Measurements from ENCODE around the gene POLR2C.

DNA sequence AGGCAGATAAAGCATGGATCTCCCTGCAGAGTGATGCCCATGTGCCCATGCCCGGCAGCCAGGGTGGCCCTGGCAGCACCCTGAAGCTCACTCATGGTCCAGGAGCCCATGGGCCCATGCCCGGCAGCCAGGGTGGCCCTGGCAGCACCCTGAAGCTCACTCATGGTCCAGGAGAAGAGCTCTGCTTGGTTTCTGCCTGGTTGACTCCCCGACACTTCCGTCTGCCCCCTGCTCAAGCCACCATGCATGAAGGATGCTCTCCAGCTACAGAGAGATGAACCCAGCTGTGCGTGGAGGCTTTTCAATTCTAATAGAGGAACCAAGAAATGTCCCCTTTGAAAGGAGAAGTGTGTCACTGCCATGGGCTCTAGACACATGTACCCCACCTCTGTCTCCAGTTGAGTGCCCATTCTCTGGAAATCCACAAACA, 49.2 kb upstream of the POLR2C start:
- TF ChIP-seq, protein P1, sequence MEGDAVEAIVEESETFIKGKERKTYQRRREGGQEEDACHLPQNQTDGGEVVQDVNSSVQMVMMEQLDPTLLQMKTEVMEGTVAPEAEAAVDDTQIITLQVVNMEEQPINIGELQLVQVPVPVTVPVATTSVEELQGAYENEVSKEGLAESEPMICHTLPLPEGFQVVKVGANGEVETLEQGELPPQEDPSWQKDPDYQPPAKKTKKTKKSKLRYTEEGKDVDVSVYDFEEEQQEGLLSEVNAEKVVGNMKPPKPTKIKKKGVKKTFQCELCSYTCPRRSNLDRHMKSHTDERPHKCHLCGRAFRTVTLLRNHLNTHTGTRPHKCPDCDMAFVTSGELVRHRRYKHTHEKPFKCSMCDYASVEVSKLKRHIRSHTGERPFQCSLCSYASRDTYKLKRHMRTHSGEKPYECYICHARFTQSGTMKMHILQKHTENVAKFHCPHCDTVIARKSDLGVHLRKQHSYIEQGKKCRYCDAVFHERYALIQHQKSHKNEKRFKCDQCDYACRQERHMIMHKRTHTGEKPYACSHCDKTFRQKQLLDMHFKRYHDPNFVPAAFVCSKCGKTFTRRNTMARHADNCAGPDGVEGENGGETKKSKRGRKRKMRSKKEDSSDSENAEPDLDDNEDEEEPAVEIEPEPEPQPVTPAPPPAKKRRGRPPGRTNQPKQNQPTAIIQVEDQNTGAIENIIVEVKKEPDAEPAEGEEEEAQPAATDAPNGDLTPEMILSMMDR (IDR thresholded peaks at IDR 0.05; ENCODE audit: poor library complexity): no peak
- no peak for TF ChIP-seq EZH2 (IDR thresholded peaks at IDR 0.05; ENCODE audit: borderline replicate concordance)

Measured in hepatocyte (in vitro differentiated cells).